HG03354 (cell line): ENCODE measurements around the gene PMM2.
"Not testable (repeated sequence)": the region's sequence is repeated elsewhere in the genome, so short reads cannot be mapped to it uniquely, and the experiment has no call there.

Experiments
- ATAC-seq: cut with Tn5 transposase; IDR thresholded peaks from one replicate; pipeline ENCODE4 v1.9.1; 2021; ENCODE audit warnings: mild to moderate bottlenecking; ENCODE audit not compliant: unreplicated experiment, poor library complexity, severe bottlenecking

PMM2 gene

GRCh38 chr16:8814095-8814806 is 16.6 kb downstream of the PMM2 start:
- no peak for ATAC-seq

- ATAC-seq = no peak
Measured at GRCh38 chr16:8816967-8817655, 19.5 kb downstream of the PMM2 start.

- ATAC-seq = peak; percentile 69
Measured at GRCh38 chr16:8818504-8819270, 21.0 kb downstream of the PMM2 start.

GRCh38 chr16:8819411-8820034 is 21.9 kb downstream of the PMM2 start:
- no peak for ATAC-seq

GRCh38 chr16:8822403-8822802 is 24.8 kb downstream of the PMM2 start:
- no peak for ATAC-seq

GRCh38 chr16:8826278-8826879 is 28.7 kb downstream of the PMM2 start:
- no peak for ATAC-seq

- no peak for ATAC-seq
Measured at GRCh38 chr16:8828541-8829165, 31.0 kb downstream of the PMM2 start.

GRCh38 chr16:8831450-8831849 is 33.8 kb downstream of the PMM2 start:
- ATAC-seq = no peak

- ATAC-seq = no peak
Measured at GRCh38 chr16:8831871-8832716, 34.5 kb downstream of the PMM2 start.

GRCh38 chr16:8832717-8833105 is 35.1 kb downstream of the PMM2 start:
- ATAC-seq = no peak

- not testable (repeated sequence) for ATAC-seq
Measured at GRCh38 chr16:8836797-8837196, 39.2 kb downstream of the PMM2 start.

- ATAC-seq = not testable (repeated sequence)
Measured at GRCh38 chr16:8837594-8837993, 40.0 kb downstream of the PMM2 start.

- not testable (repeated sequence) for ATAC-seq
Measured at GRCh38 chr16:8842016-8842415, 44.4 kb downstream of the PMM2 start.

GRCh38 chr16:8843296-8843695 is 45.7 kb downstream of the PMM2 start:
- ATAC-seq = not testable (repeated sequence)

- no peak for ATAC-seq
Measured at GRCh38 chr16:8845699-8846298, 48.2 kb downstream of the PMM2 start.

GRCh38 chr16:8846401-8846932 is 48.8 kb downstream of the PMM2 start:
- ATAC-seq = no peak

- ATAC-seq = no peak
Measured at GRCh38 chr16:8847145-8847544, 49.5 kb downstream of the PMM2 start.

GRCh38 chr16:8847623-8848022 is 50.0 kb downstream of the PMM2 start:
- no peak for ATAC-seq
